COR-L47 (cell line): ENCODE results near the gene PARP1.

Experiments
- DNase-seq: peaks from one replicate; lab custom pipeline; 2025; lab: John Stamatoyannopoulos, UW

Gene PARP1

GRCh38 chr1:226405411-226405988 is 2.4 kb downstream of the PARP1 start:
- no peak for DNase-seq

GRCh38 chr1:226404904-226405222 is 3.0 kb downstream of the PARP1 start:
- no peak for DNase-seq

GRCh38 chr1:226404063-226404903 is 3.6 kb downstream of the PARP1 start:
- no peak for DNase-seq

- DNase-seq, result peak; percentile 4
Observed at GRCh38 chr1:226403201-226404034, 4.5 kb downstream of the PARP1 start.

- no peak for DNase-seq
Observed at GRCh38 chr1:226402739-226403165, 5.1 kb downstream of the PARP1 start.

- no peak for DNase-seq
Observed at GRCh38 chr1:226401355-226402303, 6.3 kb downstream of the PARP1 start.

- DNase-seq, result no peak
Observed at GRCh38 chr1:226400519-226401354, 7.2 kb downstream of the PARP1 start.

GRCh38 chr1:226397955-226398636 is 9.8 kb downstream of the PARP1 start:
- no peak for DNase-seq

GRCh38 chr1:226397011-226397926 is 10.6 kb downstream of the PARP1 start:
- DNase-seq, result no peak

- DNase-seq, result no peak
Observed at GRCh38 chr1:226395753-226396152, 12.1 kb downstream of the PARP1 start.

- DNase-seq, result no peak
Observed at GRCh38 chr1:226394462-226394861, 13.4 kb downstream of the PARP1 start.

GRCh38 chr1:226390681-226391080 is 17.2 kb downstream of the PARP1 start:
- DNase-seq, result no peak

- DNase-seq, result no peak
Observed at GRCh38 chr1:226388131-226388530, 19.8 kb downstream of the PARP1 start.

- DNase-seq, result no peak
Observed at GRCh38 chr1:226384717-226385116, 23.2 kb downstream of the PARP1 start.

GRCh38 chr1:226384040-226384439 is 23.9 kb downstream of the PARP1 start:
- no peak for DNase-seq

- DNase-seq, result no peak
Observed at GRCh38 chr1:226382030-226382429, 25.9 kb downstream of the PARP1 start.

- DNase-seq, result no peak
Observed at GRCh38 chr1:226381226-226381998, 26.5 kb downstream of the PARP1 start.

- DNase-seq, result no peak
Observed at GRCh38 chr1:226378071-226378470, 29.8 kb downstream of the PARP1 start.
